Breast epithelium (tissue), 4 donors: ENCODE data around the gene OR6C70. TPM values are rescaled to one million over a fixed set of nuclear protein-coding genes. Genes with fewer than 3 reads are reported as not detected.
"Not testable (repeated sequence)": the region's sequence is repeated elsewhere in the genome, so short reads cannot be mapped to it uniquely, and the experiment has no call there.

Experiments
- DNase-seq, 2 donors: peaks; one replicate each; pipeline ENCODE4 v3.0.0-alpha.2; 2019; ENCODE audit warnings: low spot score in 2 of 2
- H3K27ac ChIP-seq, 2 donors: fragments of 200-600 bp; sonication (generic) in 1 of 2; one replicate each; pipeline ENCODE4 v1.5.1; 2016 to 2019; ENCODE audit warnings: mild to moderate bottlenecking in 1 of 2
- H3K27me3 ChIP-seq, 2 donors: fragments of 200-600 bp; sonication (generic) in 1 of 2; one replicate each; pipeline versions ENCODE4 v1.5.1 to v1.6.0; 2017 to 2019; ENCODE audit warnings: control low read depth in 1 of 2, mild to moderate bottlenecking in 1 of 2
- H3K36me3 ChIP-seq: fragments of 200-600 bp; one replicate; pipeline ENCODE4 v1.5.1; 2019
- H3K4me1 ChIP-seq, 2 donors: fragments of 200-600 bp; sonication (generic); one replicate each; pipeline ENCODE4 v1.5.1; 2016 to 2019; ENCODE audit warnings: control low read depth in 1 of 2
- H3K4me3 ChIP-seq, 3 donors: fragments of 200-600 bp; sonication (generic); 1 replicate in 2 of 3; 2 replicates in 1 of 3; pipeline ENCODE4 v1.5.1; 2016 to 2019; ENCODE audit warnings: mild to moderate bottlenecking in 3 of 3, moderate library complexity in 2 of 3
- H3K9me3 ChIP-seq, 2 donors: fragments of 200-600 bp; sonication (generic) in 1 of 2; one replicate each; pipeline ENCODE4 v1.5.1; 2016 to 2019; ENCODE audit warnings: control low read depth in 1 of 2
- CTCF ChIP-seq, 3 donors: fragments of 450-650 bp; IDR thresholded peaks; one replicate each; pipeline ENCODE4 v1.5.1; 2016 to 2017; ENCODE audit warnings: antibody characterized with exemption in 3 of 3, mild to moderate bottlenecking in 3 of 3, moderate library complexity in 3 of 3
- POLR2A ChIP-seq: fragments of 450-650 bp; IDR thresholded peaks from one replicate; pipeline ENCODE4 v1.6.1; 2016; ENCODE audit warnings: antibody characterized with exemption, mild to moderate bottlenecking, moderate library complexity
- POLR2AphosphoS5 ChIP-seq, 3 donors: sonication (generic); formaldehyde crosslinking; IDR thresholded peaks; one replicate each; pipeline ENCODE4 v1.6.1; 2017; ENCODE audit warnings: antibody characterized with exemption in 3 of 3
- intact Hi-C: fragments of 100-400 bp; cut with DNase I; formaldehyde crosslinking; loops from one replicate; pipeline ENCODE4 v1.15.1; 2023; ENCODE audit warnings: low total_unique reads
- total RNA-seq, 3 donors: library from RNA; depleted of rRNA; stranded (reverse); fragments of >200 nt; gene quantifications; one replicate each; pipeline ENCODE4 v1.1.0, GENCODE V29; 2016

Gene OR6C70
- total RNA-seq, 3 donors from 2014 or later, result not detected

DNA sequence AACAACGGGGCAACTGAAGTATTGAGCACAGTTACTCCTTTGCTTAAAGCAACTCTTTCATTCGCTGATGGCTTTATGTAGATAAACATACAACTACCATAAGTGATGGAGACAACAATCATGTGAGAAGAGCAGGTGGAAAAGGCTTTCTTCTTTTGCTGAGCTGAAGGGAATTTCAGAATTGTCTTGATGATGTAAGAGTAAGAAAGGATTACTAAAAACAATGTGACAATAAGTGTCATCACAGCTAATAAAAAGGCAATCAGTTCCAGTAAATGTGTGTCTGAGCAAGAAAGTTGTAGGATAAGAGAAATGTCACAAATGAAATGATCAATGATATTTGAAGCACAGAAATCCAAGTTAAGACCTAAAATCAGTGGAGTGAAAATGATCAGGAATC is 647 bp downstream of the OR6C70 start:
- DNase-seq, result no peak
- TF ChIP-seq POLR2A (no peak), POLR2AphosphoS5 (IDR thresholded peaks at IDR 0.05) (no peak), CTCF (IDR thresholded peaks at IDR 0.05) (no peak)
- Histone ChIP-seq H3K4me3 (no peak overlapping the region), H3K27ac (no peak overlapping the region), H3K27me3 (no peaks in the 10 kb centered on the region), H3K9me3 (peaks cover 0 to 2% of the 10 kb centered on the region in 2 donors), H3K36me3 (no peaks in the 10 kb centered on the region), H3K4me1 (no peaks in the 10 kb centered on the region)
- intact Hi-C loops, result no loop called here

GRCh38 chr12:55467836-55468235 is 2.1 kb downstream of the OR6C70 start:
- H3K9me3 ChIP-seq, result peaks cover 0 to 6% of the 10 kb centered on the region in 2 donors
- no peak overlapping the region for H3K4me3 ChIP-seq
- intact Hi-C loops, result no loop called here
- no peaks in the 10 kb centered on the region for H3K4me1 ChIP-seq
- H3K36me3 ChIP-seq, result no peaks in the 10 kb centered on the region
- no peaks in the 10 kb centered on the region for H3K27me3 ChIP-seq
- TF ChIP-seq POLR2A, result no peak
- TF ChIP-seq POLR2AphosphoS5 (IDR thresholded peaks at IDR 0.05), result no peak
- TF ChIP-seq CTCF (IDR thresholded peaks at IDR 0.05), result no peak
- H3K27ac ChIP-seq, result no peak overlapping the region
- DNase-seq, result no peak

DNA sequence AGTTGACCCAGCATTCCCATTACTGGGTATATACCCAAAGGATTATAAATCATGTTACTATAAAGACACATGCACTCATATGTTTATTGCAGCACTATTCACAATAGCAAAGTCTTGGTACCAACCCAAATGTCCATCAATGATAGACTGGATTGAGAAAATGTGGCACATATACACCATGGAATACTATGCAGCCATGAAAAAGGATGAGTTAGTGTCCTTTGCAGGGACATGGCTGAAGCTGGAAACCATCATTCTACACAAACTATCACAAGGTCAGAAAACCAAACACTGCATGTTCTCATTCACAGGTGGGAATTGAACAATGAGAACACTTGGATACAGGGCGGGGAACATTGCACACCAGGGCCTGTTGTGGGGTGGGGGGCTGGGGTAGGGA is 5.0 kb downstream of the OR6C70 start:
- H3K36me3 ChIP-seq, DNase-seq, intact Hi-C loops, H3K27ac ChIP-seq, H3K9me3 ChIP-seq, H3K27me3 ChIP-seq, H3K4me3 ChIP-seq, H3K4me1 ChIP-seq: not testable (repeated sequence)

DNA sequence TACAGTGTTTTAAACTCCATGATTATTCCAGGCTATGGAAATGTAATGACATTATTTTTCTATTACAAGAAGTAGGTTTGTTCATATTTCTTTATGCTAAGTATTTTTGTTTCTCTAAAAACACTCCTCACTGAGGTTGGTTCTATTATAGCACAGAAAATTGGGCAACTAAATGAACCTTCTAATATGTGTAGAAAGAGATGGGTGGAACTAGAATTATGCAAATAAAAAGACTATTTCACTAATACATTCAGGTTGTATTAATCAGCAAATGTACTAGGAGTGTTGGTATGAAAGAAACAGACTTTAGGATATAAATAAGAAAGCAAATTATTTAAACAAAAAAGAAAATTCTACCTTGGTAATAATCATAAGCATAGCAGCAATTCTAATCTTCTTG is 21.1 kb downstream of the OR6C70 start:
- Histone ChIP-seq H3K27me3 (no peaks in the 10 kb centered on the region), H3K9me3 (no peaks in the 10 kb centered on the region), H3K4me1 (no peaks in the 10 kb centered on the region), H3K4me3 (no peak overlapping the region), H3K27ac (no peak overlapping the region), H3K36me3 (no peaks in the 10 kb centered on the region)
- no peak for TF ChIP-seq POLR2A
- TF ChIP-seq POLR2AphosphoS5 (IDR thresholded peaks at IDR 0.05), result no peak
- TF ChIP-seq CTCF (IDR thresholded peaks at IDR 0.05), result no peak
- no peak for DNase-seq
- intact Hi-C loops, result no loop called here

DNA sequence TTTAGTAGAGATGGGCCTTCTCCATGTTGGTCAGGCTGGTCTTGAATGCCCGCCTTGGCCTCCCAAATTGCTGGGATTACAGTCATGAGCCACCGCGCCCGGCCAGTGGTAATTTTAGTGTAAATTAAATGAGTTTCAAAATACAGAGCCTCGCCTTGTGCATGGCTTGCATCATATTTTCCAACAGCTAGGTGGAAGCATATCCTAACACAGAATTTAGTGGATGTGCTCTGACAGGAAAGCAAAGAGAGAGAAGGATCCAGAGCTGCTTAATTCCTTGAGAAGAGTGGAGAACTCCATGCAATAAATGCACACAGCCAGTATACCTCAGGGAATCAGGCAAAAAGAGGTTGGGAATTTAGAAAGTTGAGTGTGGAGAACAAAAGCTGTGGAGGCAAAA is 23.6 kb downstream of the OR6C70 start:
- Histone ChIP-seq H3K9me3 (peaks cover 0 to 2% of the 10 kb centered on the region in 2 donors), H3K27ac (no peak overlapping the region), H3K4me3 (no peak overlapping the region), H3K4me1 (no peaks in the 10 kb centered on the region), H3K36me3 (no peaks in the 10 kb centered on the region), H3K27me3 (no peaks in the 10 kb centered on the region)
- DNase-seq, result no peak
- TF ChIP-seq POLR2A, result no peak
- TF ChIP-seq POLR2AphosphoS5 (IDR thresholded peaks at IDR 0.05), result no peak
- no peak for TF ChIP-seq CTCF (IDR thresholded peaks at IDR 0.05)
- intact Hi-C loops, result no loop called here

GRCh38 chr12:55445357-55445756 is 24.6 kb downstream of the OR6C70 start:
- no peak overlapping the region for H3K27ac ChIP-seq
- TF ChIP-seq POLR2AphosphoS5 (IDR thresholded peaks at IDR 0.05), result no peak
- TF ChIP-seq POLR2A, result no peak
- TF ChIP-seq CTCF (IDR thresholded peaks at IDR 0.05), result no peak
- H3K9me3 ChIP-seq, result peaks cover 0 to 6% of the 10 kb centered on the region in 2 donors
- H3K4me3 ChIP-seq, result no peak overlapping the region
- H3K36me3 ChIP-seq, result no peaks in the 10 kb centered on the region
- H3K27me3 ChIP-seq, result no peaks in the 10 kb centered on the region
- no peaks in the 10 kb centered on the region for H3K4me1 ChIP-seq
- intact Hi-C loops, result no loop called here
- no peak for DNase-seq
